Smooth muscle cell of the brain vasculature (primary cell): Measurements from ENCODE around the gene IFNAR2.
"Not testable (repeated sequence)": the region's sequence is repeated elsewhere in the genome, so short reads cannot be mapped to it uniquely, and the experiment has no call there.

Source experiments
- DNase-seq: peaks from one replicate; pipeline ENCODE4 v3.0.0-alpha.2; 2012; ENCODE audit warnings: low read depth, low spot score

Gene IFNAR2

GRCh38 chr21:33214056-33214455, 15.7 kb upstream of the IFNAR2 start:
- no peak for DNase-seq

GRCh38 chr21:33217138-33217520, 12.6 kb upstream of the IFNAR2 start:
- no peak for DNase-seq

GRCh38 chr21:33219300-33219699, 10.4 kb upstream of the IFNAR2 start:
- no peak for DNase-seq

GRCh38 chr21:33219954-33220353, 9.8 kb upstream of the IFNAR2 start:
- DNase-seq, result no peak

GRCh38 chr21:33225376-33225775, 4.4 kb upstream of the IFNAR2 start:
- not testable (repeated sequence) for DNase-seq

GRCh38 chr21:33228455-33228854, 1.3 kb upstream of the IFNAR2 start:
- no peak for DNase-seq

- DNase-seq, result no peak
Observed at GRCh38 chr21:33229099-33229783, 497 bp upstream of the IFNAR2 start.

GRCh38 chr21:33230545-33231324, 997 bp downstream of the IFNAR2 start:
- DNase-seq, result no peak

- no peak for DNase-seq
Observed at GRCh38 chr21:33231526-33231925, 1.8 kb downstream of the IFNAR2 start.

- DNase-seq, result no peak
Observed at GRCh38 chr21:33232291-33233034, 2.7 kb downstream of the IFNAR2 start.

- no peak for DNase-seq
Observed at GRCh38 chr21:33234635-33235520, 5.1 kb downstream of the IFNAR2 start.

- no peak for DNase-seq
Observed at GRCh38 chr21:33236013-33236686, 6.4 kb downstream of the IFNAR2 start.

- DNase-seq, result no peak
Observed at GRCh38 chr21:33236766-33237165, 7.0 kb downstream of the IFNAR2 start.

GRCh38 chr21:33237486-33237885, 7.7 kb downstream of the IFNAR2 start:
- no peak for DNase-seq

GRCh38 chr21:33238146-33238545, 8.4 kb downstream of the IFNAR2 start:
- DNase-seq, result no peak

- no peak for DNase-seq
Observed at GRCh38 chr21:33238565-33239255, 9.0 kb downstream of the IFNAR2 start.

GRCh38 chr21:33239559-33240127, 9.9 kb downstream of the IFNAR2 start:
- DNase-seq, result not testable (repeated sequence)

- no peak for DNase-seq
Observed at GRCh38 chr21:33240404-33240803, 10.7 kb downstream of the IFNAR2 start.

- no peak for DNase-seq
Observed at GRCh38 chr21:33241846-33242245, 12.1 kb downstream of the IFNAR2 start.

- DNase-seq, result not testable (repeated sequence)
Observed at GRCh38 chr21:33242846-33243245, 13.1 kb downstream of the IFNAR2 start.
